Esophagus muscularis mucosa (tissue), 4 donors: ENCODE measurements around the gene FADS2. TPM values are rescaled to one million over a fixed set of nuclear protein-coding genes. Genes with fewer than 3 reads are reported as not detected.
"Not testable (repeated sequence)": the region's sequence is repeated elsewhere in the genome, so short reads cannot be mapped to it uniquely, and the experiment has no call there.

Source experiments
- DNase-seq: peaks from one replicate; pipeline ENCODE4 v3.0.0-alpha.2; 2017; ENCODE audit errors: extremely low spot score
- H3K27ac ChIP-seq, 4 donors: fragments of 200-600 bp; sonication (generic); replicated peaks in 1 of 4; 1 replicate in 3 of 4; 2 replicates in 1 of 4; pipeline ENCODE4 v1.5.1; 2016 to 2019; ENCODE audit warnings: mild to moderate bottlenecking in 1 of 4
- H3K27me3 ChIP-seq, 4 donors: fragments of 200-600 bp; sonication (generic); one replicate each; pipeline versions ENCODE4 v1.5.1 to v1.6.0; 2016 to 2019
- H3K36me3 ChIP-seq, 4 donors: fragments of 200-600 bp; sonication (generic); one replicate each; pipeline ENCODE4 v1.5.1; 2016 to 2019
- H3K4me1 ChIP-seq, 4 donors: fragments of 200-600 bp; sonication (generic); one replicate each; pipeline ENCODE4 v1.5.1; 2016 to 2019
- H3K4me3 ChIP-seq, 4 donors: fragments of 200-600 bp; sonication (generic); 1 replicate in 2 of 4; 2 replicates in 2 of 4; pipeline ENCODE4 v1.5.1; 2016 to 2019; ENCODE audit warnings: mild to moderate bottlenecking in 4 of 4, moderate library complexity in 1 of 4
- H3K9me3 ChIP-seq, 4 donors: fragments of 200-600 bp; sonication (generic); 1 replicate in 3 of 4; 2 replicates in 1 of 4; pipeline ENCODE4 v1.5.1; 2016 to 2019
- CTCF ChIP-seq, 3 experiments: fragments of 200-600 bp in 2 of 3; fragments of 450-650 bp in 1 of 3; sonication (generic) in 2 of 3; IDR thresholded peaks; one replicate each; pipeline ENCODE4 v1.5.1; 2017 to 2019; ENCODE audit warnings: antibody characterized with exemption in 3 of 3, mild to moderate bottlenecking in 2 of 3, moderate library complexity in 1 of 3
- EP300 ChIP-seq: sonication (generic); formaldehyde crosslinking; IDR thresholded peaks from one replicate; pipeline ENCODE4 v1.6.1; 2017; ENCODE audit warnings: antibody characterized with exemption
- POLR2A ChIP-seq: fragments of 450-650 bp; IDR thresholded peaks from one replicate; pipeline ENCODE4 v1.6.1; 2017; ENCODE audit warnings: antibody characterized with exemption, moderate library complexity, mild to moderate bottlenecking, low read depth
- POLR2AphosphoS5 ChIP-seq, 2 donors: sonication (generic); formaldehyde crosslinking; IDR thresholded peaks; one replicate each; pipeline ENCODE4 v1.6.1; 2017; ENCODE audit warnings: antibody characterized with exemption in 2 of 2
- WGBS: methylation state at CpG from one replicate; pipeline ENCODE4 v1.1.5; 2018; 5-methylcytosine and 5-hydroxymethylcytosine counted together
- intact Hi-C: fragments of 100-400 bp; cut with DNase I; formaldehyde crosslinking; loops from one replicate; pipeline ENCODE4 v1.15.1; 2023
- total RNA-seq, 4 donors: library from RNA; depleted of rRNA; stranded (reverse); fragments of >200 nt; gene quantifications; one replicate each; pipeline versions ENCODE4 v1.1.0 to v1.2.1, GENCODE V29; 2016

The FADS2 gene
- total RNA-seq, 4 donors from 2014 or later = 15.9 to 32.8 (median 28.0) TPM

- Histone ChIP-seq H3K4me3 (no peak overlapping the region), H3K9me3 (no peaks in the 10 kb centered on the region), H3K27me3 (no peaks in the 10 kb centered on the region), H3K36me3 (peaks cover 4 to 40% (median 33%) of the 10 kb centered on the region in 4 donors), H3K27ac (no peak overlapping the region), H3K4me1 (peaks cover 7 to 42% (median 13%) of the 10 kb centered on the region in 4 donors)
- no peak for DNase-seq
- no peak for TF ChIP-seq POLR2A
- no peak for TF ChIP-seq POLR2AphosphoS5 (IDR thresholded peaks at IDR 0.05)
- TF ChIP-seq CTCF (IDR thresholded peaks at IDR 0.05) = no peak
- TF ChIP-seq EP300 = no peak
- intact Hi-C loops = no loop called here
- 73% methylated on average over 3 of the region's 3 CpGs for WGBS
Measured at GRCh38 chr11:61881397-61881796, 53.3 kb downstream of the FADS2 start.

DNA sequence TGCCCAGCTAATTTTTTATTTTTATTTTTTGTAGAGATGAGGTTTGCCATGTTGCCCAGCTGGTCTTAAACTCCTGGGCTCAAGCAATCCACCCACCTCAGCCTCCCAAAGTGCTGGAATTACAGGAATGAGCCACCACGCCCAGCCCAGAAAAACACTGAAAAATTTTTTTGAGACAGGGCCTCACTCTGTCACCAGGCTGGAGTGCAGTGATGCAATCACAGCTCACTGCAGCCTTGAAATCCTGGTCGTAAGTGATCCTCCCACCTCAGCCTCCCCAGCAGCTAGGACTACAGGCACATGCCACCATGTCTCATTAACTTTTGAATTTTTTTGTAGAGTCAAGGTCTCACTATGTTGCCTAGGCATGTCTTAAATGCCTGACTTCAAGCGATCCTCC is 54.2 kb downstream of the FADS2 start:
- H3K9me3 ChIP-seq, H3K4me3 ChIP-seq, H3K27me3 ChIP-seq, intact Hi-C loops, H3K27ac ChIP-seq, DNase-seq: not testable (repeated sequence)
- WGBS = 90% methylated on average over 3 of the region's 3 CpGs
- Histone ChIP-seq H3K36me3 (peaks cover 3 to 31% (median 27%) of the 10 kb centered on the region in 4 donors), H3K4me1 (peaks cover 13 to 48% (median 20%) of the 10 kb centered on the region in 4 donors)

DNA sequence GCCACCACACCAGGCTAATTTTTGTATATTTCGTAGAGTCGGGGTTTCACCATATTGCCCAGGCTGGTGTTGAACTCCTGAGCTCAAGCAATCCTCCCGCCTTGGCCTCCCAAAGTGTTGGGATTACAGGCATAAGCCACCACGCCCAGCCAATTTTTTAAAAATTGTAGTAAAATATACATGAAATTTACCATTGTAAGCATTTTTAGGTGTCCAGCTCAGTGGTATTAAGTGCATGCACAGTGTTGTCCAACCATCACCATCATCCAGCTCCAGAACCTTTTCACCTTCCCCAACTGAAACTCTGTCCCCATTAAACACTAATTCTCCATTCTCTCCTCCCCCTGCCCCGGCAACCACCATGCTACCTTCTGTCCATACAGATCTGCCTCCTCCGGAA is 54.8 kb downstream of the FADS2 start:
- Histone ChIP-seq H3K4me3 (no peak overlapping the region), H3K9me3 (no peaks in the 10 kb centered on the region), H3K27me3 (no peaks in the 10 kb centered on the region), H3K4me1 (peaks cover 19 to 53% (median 26%) of the 10 kb centered on the region in 4 donors), H3K27ac (no peak overlapping the region), H3K36me3 (peaks cover 3 to 25% (median 21%) of the 10 kb centered on the region in 4 donors)
- intact Hi-C loops = no loop called here
- TF ChIP-seq CTCF (IDR thresholded peaks at IDR 0.05) (no peak), EP300 (no peak), POLR2AphosphoS5 (IDR thresholded peaks at IDR 0.05) (no peak), POLR2A (no peak)
- WGBS = 87% methylated on average over 6 of the region's 6 CpGs
- DNase-seq = no peak

GRCh38 chr11:61883327-61883726 is 55.2 kb downstream of the FADS2 start:
- DNase-seq = no peak
- Histone ChIP-seq H3K36me3 (peaks cover 0 to 20% (median 16%) of the 10 kb centered on the region in 4 donors), H3K4me3 (no peak overlapping the region), H3K27ac (no peak overlapping the region), H3K27me3 (no peaks in the 10 kb centered on the region), H3K4me1 (peaks cover 24 to 56% (median 31%) of the 10 kb centered on the region in 4 donors), H3K9me3 (no peaks in the 10 kb centered on the region)
- 93% methylated on average over 9 of the region's 10 CpGs for WGBS
- no peak for TF ChIP-seq POLR2A
- no peak for TF ChIP-seq CTCF (IDR thresholded peaks at IDR 0.05)
- no peak for TF ChIP-seq POLR2AphosphoS5 (IDR thresholded peaks at IDR 0.05)
- TF ChIP-seq EP300 = no peak
- intact Hi-C loops = no loop called here

DNA sequence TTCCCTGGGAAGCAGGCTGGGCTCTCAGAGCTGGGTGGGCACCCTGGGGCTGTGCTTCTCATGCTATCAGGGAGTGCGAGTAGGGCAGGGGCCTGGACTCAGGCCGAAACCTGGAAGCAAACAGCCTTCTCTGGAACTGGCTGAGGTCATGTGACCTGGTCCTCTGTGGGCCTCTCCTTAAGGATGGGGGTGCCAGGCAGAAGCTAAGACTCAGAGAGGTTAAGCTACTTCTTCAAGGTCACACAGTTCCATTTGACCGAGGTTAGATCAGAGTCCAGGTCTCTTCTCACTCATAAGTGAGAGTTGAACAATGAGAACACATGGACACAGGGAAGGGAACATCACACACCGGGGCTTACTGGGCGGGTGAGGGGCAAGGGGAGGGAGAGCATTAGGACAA is 55.8 kb downstream of the FADS2 start:
- Histone ChIP-seq H3K9me3 (no peaks in the 10 kb centered on the region), H3K27ac (no peak overlapping the region), H3K36me3 (peaks cover 0 to 14% (median 10%) of the 10 kb centered on the region in 4 donors), H3K4me3 (no peak overlapping the region), H3K4me1 (peaks cover 30 to 62% (median 37%) of the 10 kb centered on the region in 4 donors), H3K27me3 (no peaks in the 10 kb centered on the region)
- TF ChIP-seq EP300 (no peak), POLR2A (no peak), CTCF (IDR thresholded peaks at IDR 0.05) (no peak), POLR2AphosphoS5 (IDR thresholded peaks at IDR 0.05) (no peak)
- no peak for DNase-seq
- intact Hi-C loops = no loop called here
- WGBS = 85% methylated on average over 3 of the region's 5 CpGs
